K562 (cell line): ENCODE results near the gene BICD1. TPM values are rescaled to one million over a fixed set of nuclear protein-coding genes. Genes with fewer than 3 reads are reported as not detected.

ENCODE experiments used
- ATAC-seq: fragments of 200-7000 bp; cut with Tn5 transposase; 3 replicates; pipeline ENCODE4 v1.9.1; 2020; ENCODE audit warnings: moderate library complexity
- BruUV-seq: library from RNA; stranded (reverse); fragments of 400-500 nt; replicated peaks from 2 replicates; lab custom pipeline; 2021; lab: Mats Ljungman, UMichigan
- CTCF ChIA-PET: fragments of 300-600 bp; formaldehyde crosslinking; extraction: SDS; loops from one replicate; lab custom pipeline; 2021; ENCODE audit warnings: low intra/inter-chr PET ratio; lab: Yijun Ruan, JAX
- POLR2A ChIA-PET: fragments of 300-600, 350-650 bp; sonication (Branson Sonifier 250); formaldehyde crosslinking; extraction: SDS; loops from one replicate; lab custom pipeline; 2021; ENCODE audit warnings: antibody characterized with exemption, inconsistent platforms; lab: Yijun Ruan, JAX
- DNase-seq, 4 experiments: peaks; one replicate each; pipeline versions ENCODE4 v3.0.0 to v3.0.0-alpha.2; 2011 to 2018; ENCODE audit warnings: low spot score in 3 of 4, mixed read lengths in 3 of 4; ENCODE audit errors: extremely low read depth in 1 of 4
- FAIRE-seq: peaks from 2 replicates; lab custom pipeline; 2011; peaks lifted over from hg19 to GRCh38; lab: Jason Lieb, UNC
- H2AFZ ChIP-seq: 2 replicates; pipeline ENCODE4 v1.6.0; 2011; ENCODE audit warnings: low read depth, low read length, control low read depth, inconsistent platforms
- H3K27ac ChIP-seq: fragments of 200-600 bp; 3 replicates; pipeline ENCODE4 v1.8.0; 2011; ENCODE audit warnings: low read depth, mild to moderate bottlenecking, control low read depth, inconsistent platforms, low read length, moderate library complexity, mixed read lengths; ENCODE audit errors: extremely low read depth
- H3K27me3 ChIP-seq, 2 experiments: fragments of 300-600 bp in 1 of 2; 2 replicates in 1 of 2; 3 replicates in 1 of 2; pipeline versions ENCODE4 v1.6.0 to v1.8.0; 2011; ENCODE audit warnings: inconsistent platforms in 2 of 2, low read length in 2 of 2, mild to moderate bottlenecking in 1 of 2, mixed read lengths in 1 of 2, moderate library complexity in 1 of 2; ENCODE audit not compliant: control insufficient read depth in 2 of 2, insufficient read depth in 2 of 2
- H3K36me3 ChIP-seq: fragments of 300-600 bp; 3 replicates; pipeline ENCODE4 v1.8.0; 2011; ENCODE audit warnings: mild to moderate bottlenecking, low read length, inconsistent platforms; ENCODE audit not compliant: control insufficient read depth, insufficient read depth
- H3K4me1 ChIP-seq, 2 experiments: fragments of 200-600 bp in 1 of 2; replicated peaks in 1 of 2; 2 replicates in 1 of 2; 3 replicates in 1 of 2; pipeline versions ENCODE4 v1.5.1 to v1.8.0; 2011; ENCODE audit warnings: inconsistent platforms in 2 of 2, low read length in 2 of 2, mild to moderate bottlenecking in 1 of 2, mixed read lengths in 1 of 2, moderate library complexity in 1 of 2; ENCODE audit not compliant: control insufficient read depth in 2 of 2, insufficient read depth in 2 of 2
- H3K4me2 ChIP-seq: 2 replicates; pipeline ENCODE4 v1.6.1; 2011; ENCODE audit warnings: low read length, control low read depth, inconsistent platforms, mixed read lengths; ENCODE audit not compliant: insufficient read depth
- H3K4me3 ChIP-seq: fragments of 200-600 bp; sonication (generic), shearing (Covaris generic); 2 replicates; pipeline ENCODE4 v1.5.1; 2016; ENCODE audit warnings: control low read depth, inconsistent platforms
- H3K79me2 ChIP-seq: fragments of 200-600 bp; 3 replicates; pipeline ENCODE4 v1.8.0; 2011; ENCODE audit warnings: low read length, inconsistent platforms; ENCODE audit not compliant: control insufficient read depth, insufficient read depth
- H3K9ac ChIP-seq, 2 experiments: 2 replicates each; pipeline versions ENCODE4 v1.6.0 to v1.6.1; 2011; ENCODE audit warnings: low read depth in 2 of 2, low read length in 2 of 2, control low read depth in 1 of 2, inconsistent platforms in 1 of 2, mild to moderate bottlenecking in 1 of 2, mixed read lengths in 1 of 2; ENCODE audit not compliant: insufficient read depth in 1 of 2
- H3K9me1 ChIP-seq: one replicate; pipeline ENCODE4 v1.6.0; 2011; ENCODE audit warnings: inconsistent platforms, mild to moderate bottlenecking, low read length, moderate library complexity; ENCODE audit not compliant: control insufficient read depth, insufficient read depth
- H3K9me3 ChIP-seq: replicated peaks from 2 replicates; pipeline ENCODE4 v1.5.1; 2011; ENCODE audit warnings: low read depth, low read length, inconsistent platforms; ENCODE audit not compliant: control insufficient read depth, insufficient read depth
- H4K20me1 ChIP-seq: replicated peaks from 2 replicates; pipeline ENCODE4 v1.6.1; 2011; ENCODE audit warnings: low read length, inconsistent platforms, mixed read lengths; ENCODE audit not compliant: control insufficient read depth, insufficient read depth
- CSDE1 ChIP-seq, 2 experiments: fragments of 450-650 bp; IDR thresholded peaks; 2 replicates each; pipeline ENCODE4 v1.6.1; 2016; ENCODE audit warnings: mild to moderate bottlenecking in 1 of 2
- DPF2 ChIP-seq: fragments of 450-650 bp; IDR thresholded peaks from 2 replicates; pipeline ENCODE4 v1.6.1; 2016
- ETV1 ChIP-seq: fragments of 450-650 bp; conservative IDR thresholded peaks from 2 replicates; pipeline ENCODE4 v1.6.1; 2016; ENCODE audit warnings: missing genetic modification characterization, control low read depth, low read depth, missing compliant biosample characterization
- HNRNPL ChIP-seq: fragments of 200-400 bp; formaldehyde crosslinking; IDR thresholded peaks from 2 replicates; pipeline ENCODE4 v1.6.1; 2017; ENCODE audit warnings: low read depth, mild to moderate bottlenecking, low read length
- MEF2D ChIP-seq: conservative IDR thresholded peaks from 2 replicates; pipeline ENCODE4 v1.6.1; 2016; ENCODE audit warnings: low read depth, missing genetic modification characterization, missing compliant biosample characterization
- POLR2B ChIP-seq: fragments of 450-650 bp; IDR thresholded peaks from 2 replicates; pipeline ENCODE4 v1.6.1; 2018; ENCODE audit warnings: low read depth; ENCODE audit not compliant: partially characterized antibody
- PTRF ChIP-seq: fragments of 450-650 bp; IDR thresholded peaks from 2 replicates; pipeline ENCODE4 v1.6.1; 2016; ENCODE audit warnings: mild to moderate bottlenecking, missing genetic modification characterization, missing compliant biosample characterization
- RBM15 ChIP-seq: fragments of 200-400 bp; formaldehyde crosslinking; IDR thresholded peaks from 2 replicates; pipeline ENCODE4 v1.6.1; 2018; ENCODE audit warnings: mild to moderate bottlenecking, low read length, moderate library complexity; ENCODE audit not compliant: insufficient read depth
- RBM22 ChIP-seq: fragments of 200-400 bp; formaldehyde crosslinking; IDR thresholded peaks from 2 replicates; pipeline ENCODE4 v1.6.1; 2018; ENCODE audit warnings: low read length, low read depth; ENCODE audit not compliant: poor library complexity, severe bottlenecking
- REST ChIP-seq, 2 experiments: fragments of 450-650 bp; formaldehyde crosslinking in 1 of 2; IDR thresholded peaks; 2 replicates each; pipeline versions ENCODE4 v1.4.0 to v1.6.1; 2014 to 2020; ENCODE audit warnings: mild to moderate bottlenecking in 2 of 2, borderline replicate concordance in 1 of 2, low read depth in 1 of 2
- U2AF2 ChIP-seq: fragments of 200-400 bp; formaldehyde crosslinking; optimal IDR thresholded peaks from 2 replicates; pipeline ENCODE3; 2017; ENCODE audit warnings: low read depth, mild to moderate bottlenecking, low read length
- XRCC5 ChIP-seq: fragments of 200-400 bp; formaldehyde crosslinking; IDR thresholded peaks from 2 replicates; pipeline ENCODE4 v1.6.1; 2017; ENCODE audit warnings: low read depth, mild to moderate bottlenecking, low read length
- ZNF121 ChIP-seq: sonication (generic); formaldehyde crosslinking; conservative IDR thresholded peaks from 2 replicates; pipeline ENCODE4 v1.8.0; 2022; ENCODE audit warnings: missing genetic modification reagents
- ZNF586 ChIP-seq: fragments of 450-650 bp; formaldehyde crosslinking; conservative IDR thresholded peaks from 2 replicates; pipeline ENCODE4 v1.4.0; 2020; ENCODE audit warnings: mild to moderate bottlenecking, moderate library complexity
- ZNF707 ChIP-seq: fragments of 250-450 bp; sonication (Bioruptor Pico); conservative IDR thresholded peaks from 2 replicates; pipeline ENCODE4 v1.8.0; 2022; ENCODE audit warnings: inconsistent platforms, mild to moderate bottlenecking, moderate library complexity
- ZNF77 ChIP-seq: fragments of 250-450 bp; sonication (Bioruptor Pico); IDR thresholded peaks from 2 replicates; pipeline ENCODE4 v1.5.0; 2020
- ZNF780A ChIP-seq: fragments of 250-450 bp; sonication (Bioruptor Pico); IDR thresholded peaks from 2 replicates; pipeline ENCODE4 v1.5.0; 2021; ENCODE audit warnings: mild to moderate bottlenecking
- WGBS: fragments of 100-300 bp; shearing (Covaris generic); methylation state at CpG from one replicate; pipeline ENCODE4 v1.1.6; 2016; ENCODE audit warnings: low coverage, mixed read lengths; ENCODE audit not compliant: insufficient coverage; ENCODE audit errors: missing lambda C conversion rate; 5-methylcytosine and 5-hydroxymethylcytosine counted together
- in situ Hi-C: fragments of 300-500 bp; cut with MboI; formaldehyde crosslinking; loops from 4 replicates; pipeline ENCODE4 v1.15.0; 2018; ENCODE audit warnings: inconsistent platforms, mixed read lengths
- intact Hi-C: fragments of 100-400 bp; cut with micrococcal nuclease; formaldehyde crosslinking; loops from 2 replicates; pipeline ENCODE4 v1.14.2; 2022
- polyA plus RNA-seq, 8 experiments: library from polyadenylated mRNA; depleted of rRNA in 4 of 8; stranded (reverse) in 5 of 8; unstranded in 3 of 8; fragments of >200 nt; fragmentation: Nextera tagmentation in 2 of 8; fragmentation: Illumina TruSeq in 1 of 8; extraction: Ambion mirVana in 2 of 8; extraction: Trizol in 1 of 8; gene quantifications; 2 replicates each; pipeline versions ENCODE4 v1.2.1 to v1.2.3, GENCODE V29; 2011 to 2014; ENCODE audit warnings: inconsistent platforms in 1 of 8, missing spikeins in 1 of 8
- total RNA-seq, 7 experiments: library from RNA; depleted of rRNA in 6 of 7; stranded (reverse); fragments of >200 nt in 6 of 7; fragmentation: Illumina TruSeq in 2 of 7; extraction: Trizol in 2 of 7; gene quantifications; 2 replicates each; pipeline versions ENCODE4 v1.2.1 to v1.2.3, GENCODE V29; 2011 to 2021; ENCODE audit warnings: low replicate concordance in 1 of 7

BICD1 gene
- total and polyA plus RNA-seq, 9 of the 15 experiments (the other 6 are each of a cell fraction or from before 2014, with no cell fraction given): 3.5 to 21.1 (median 12.5) TPM

GRCh38 chr12:32131666-32132065 lies 25.0 kb downstream of the BICD1 start:
- H3K9me3 ChIP-seq: no peaks in the 10 kb centered on the region
- in situ Hi-C loops (no loop called here), intact Hi-C loops (no loop called here)
- H3K27me3 ChIP-seq: no peaks in the 10 kb centered on the region
- no peak for ATAC-seq
- H3K4me2 ChIP-seq: no peak overlapping the region
- FAIRE-seq: no peak
- no peak overlapping the region for H3K4me3 ChIP-seq
- no peaks in the 10 kb centered on the region for H3K36me3 ChIP-seq
- no peak overlapping the region for H2AFZ ChIP-seq
- POLR2A ChIA-PET: no interaction called here
- no peak for DNase-seq
- no peaks in the 10 kb centered on the region for H3K9me1 ChIP-seq
- BruUV-seq: no TSS peak
- 74% methylated on average over 5 of the region's 5 CpGs for WGBS
- no peaks in the 10 kb centered on the region for H4K20me1 ChIP-seq
- H3K4me1 ChIP-seq: peaks cover 0 to 16% of the 10 kb centered on the region in 2 experiments; a peak in 3 of 5 replicates
- no peaks in the 10 kb centered on the region for H3K79me2 ChIP-seq
- no peak overlapping the region for H3K9ac ChIP-seq
- CTCF ChIA-PET: no interaction called here
- H3K27ac ChIP-seq: no peak overlapping the region
- TF ChIP-seq ZNF586 (CRISPR knock-in tag) (no peak), ZNF780A (CRISPR knock-in tag) (no peak), MEF2D (no peak), POLR2B (no peak), PTRF (tag) (no peak), U2AF2 (no peak), XRCC5 (no peak), HNRNPL (no peak), DPF2 (no peak), ZNF77 (CRISPR knock-in tag) (no peak), RBM22 (no peak), CSDE1 (IDR thresholded peaks at IDR 0.05) (no peak), ZNF121 (CRISPR knock-in tag) (no peak), ZNF707 (no peak), ETV1 (tag) (no peak), RBM15 (no peak), REST (IDR thresholded peaks at IDR 0.05; ENCODE audit: borderline replicate concordance) (no peak), REST (CRISPR knock-in tag; IDR thresholded peaks at IDR 0.05; ENCODE audit: low read depth) (no peak)
